Hepatocyte (in vitro differentiated cells): ENCODE results near the gene TCTN1.

Experiments
- CTCF ChIP-seq: fragments of 200-600 bp; sonication (generic); IDR thresholded peaks from 2 replicates; pipeline ENCODE4 v1.5.1; 2016; ENCODE audit warnings: antibody characterized with exemption, mild to moderate bottlenecking; ENCODE audit not compliant: poor library complexity
- EZH2phosphoT487 ChIP-seq: fragments of 200-600 bp; sonication (generic); IDR thresholded peaks from one replicate; pipeline ENCODE4 v1.6.1; 2018; ENCODE audit warnings: antibody characterized with exemption, mild to moderate bottlenecking, low read depth, moderate library complexity; ENCODE audit not compliant: unreplicated experiment, severe bottlenecking

DNA sequence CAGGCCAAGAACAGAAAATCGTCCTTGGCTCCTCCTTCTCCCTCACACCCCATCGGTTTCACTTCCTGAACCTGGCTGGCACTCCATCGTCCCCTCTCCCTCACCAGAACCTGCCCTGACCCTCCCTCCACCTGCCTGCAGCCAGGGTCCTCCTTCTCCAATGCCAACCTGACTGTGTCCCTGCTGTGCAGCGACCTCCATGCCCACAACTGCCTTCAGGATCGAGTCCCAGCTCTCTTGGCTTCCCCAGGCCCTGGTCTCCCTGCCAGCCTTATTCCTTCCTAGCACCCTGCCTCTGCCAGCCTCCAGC, 55.2 kb downstream of the TCTN1 start:
- TF ChIP-seq EZH2phosphoT487 (no peak), CTCF (no peak)
